Mammary epithelial cell (primary cell): ENCODE results near the gene TFAP2A.

Experiments
- EZH2 ChIP-seq: IDR thresholded peaks from 2 replicates; pipeline ENCODE4 v1.6.1; 2012; ENCODE audit warnings: low read length, inconsistent platforms, borderline replicate concordance
- TF ChIP-seq, protein P1 (sequence below), 2 donors: IDR thresholded peaks in 1 of 2; conservative IDR thresholded peaks in 1 of 2; 2 replicates each; pipeline ENCODE4 v1.5.1; 2011 to 2012; ENCODE audit warnings: inconsistent platforms in 2 of 2, low read length in 2 of 2, mild to moderate bottlenecking in 2 of 2, control low read depth in 1 of 2, low read depth in 1 of 2; ENCODE audit not compliant: insufficient read depth in 1 of 2; ENCODE audit errors: extremely low read depth in 1 of 2

DNA sequence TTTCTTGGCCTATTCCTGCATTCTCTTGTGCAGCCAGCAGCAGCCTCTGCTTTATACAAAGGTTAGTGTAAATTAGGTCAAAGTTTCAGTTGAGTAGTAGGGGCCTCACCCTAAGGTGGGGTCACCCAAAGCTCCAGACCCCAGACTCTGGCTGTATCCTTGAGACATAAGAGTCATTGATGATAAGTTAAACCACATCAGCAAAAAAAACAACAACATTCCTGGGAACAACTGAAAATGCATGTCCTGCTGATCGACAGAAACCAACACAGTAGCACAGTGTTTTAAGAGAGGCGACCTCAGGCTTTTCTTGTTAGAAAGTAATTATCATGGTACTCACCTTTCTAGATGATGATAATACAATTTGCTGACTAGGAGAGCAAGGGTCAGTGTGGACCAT lies 52.6 kb downstream of the TFAP2A start:
- TF ChIP-seq, protein P1, sequence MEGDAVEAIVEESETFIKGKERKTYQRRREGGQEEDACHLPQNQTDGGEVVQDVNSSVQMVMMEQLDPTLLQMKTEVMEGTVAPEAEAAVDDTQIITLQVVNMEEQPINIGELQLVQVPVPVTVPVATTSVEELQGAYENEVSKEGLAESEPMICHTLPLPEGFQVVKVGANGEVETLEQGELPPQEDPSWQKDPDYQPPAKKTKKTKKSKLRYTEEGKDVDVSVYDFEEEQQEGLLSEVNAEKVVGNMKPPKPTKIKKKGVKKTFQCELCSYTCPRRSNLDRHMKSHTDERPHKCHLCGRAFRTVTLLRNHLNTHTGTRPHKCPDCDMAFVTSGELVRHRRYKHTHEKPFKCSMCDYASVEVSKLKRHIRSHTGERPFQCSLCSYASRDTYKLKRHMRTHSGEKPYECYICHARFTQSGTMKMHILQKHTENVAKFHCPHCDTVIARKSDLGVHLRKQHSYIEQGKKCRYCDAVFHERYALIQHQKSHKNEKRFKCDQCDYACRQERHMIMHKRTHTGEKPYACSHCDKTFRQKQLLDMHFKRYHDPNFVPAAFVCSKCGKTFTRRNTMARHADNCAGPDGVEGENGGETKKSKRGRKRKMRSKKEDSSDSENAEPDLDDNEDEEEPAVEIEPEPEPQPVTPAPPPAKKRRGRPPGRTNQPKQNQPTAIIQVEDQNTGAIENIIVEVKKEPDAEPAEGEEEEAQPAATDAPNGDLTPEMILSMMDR (conservative IDR thresholded peaks at IDR 0.05 in 1 of 2, IDR thresholded peaks at IDR 0.05 in 1 of 2; ENCODE audit: extremely low read depth in 1 of 2, insufficient read depth in 1 of 2, low read depth in 1 of 2, low read length in 2 of 2): no peak
- TF ChIP-seq EZH2: no peak
